Dermis microvascular lymphatic vessel endothelial cell (primary cell): ENCODE measurements around the gene TOR4A. TPM values are rescaled to one million over a fixed set of nuclear protein-coding genes. Genes with fewer than 3 reads are reported as not detected.
A peak's percentile ranks its signal among the peaks of the same experiment; 100 is the strongest.

Experiments
- DNase-seq, 2 donors: peaks; one replicate each; pipeline versions ENCODE4 v3.0.0 to v3.0.0-alpha.2; 2010; ENCODE audit warnings: low read depth in 2 of 2
- total RNA-seq: library from RNA; depleted of rRNA; stranded (reverse); fragments of >200 nt; gene quantifications from 2 replicates; pipeline ENCODE4 v1.2.1, GENCODE V29; 2014

TOR4A gene
- total RNA-seq, 1 donor from 2014 or later: 23.5 TPM

DNA sequence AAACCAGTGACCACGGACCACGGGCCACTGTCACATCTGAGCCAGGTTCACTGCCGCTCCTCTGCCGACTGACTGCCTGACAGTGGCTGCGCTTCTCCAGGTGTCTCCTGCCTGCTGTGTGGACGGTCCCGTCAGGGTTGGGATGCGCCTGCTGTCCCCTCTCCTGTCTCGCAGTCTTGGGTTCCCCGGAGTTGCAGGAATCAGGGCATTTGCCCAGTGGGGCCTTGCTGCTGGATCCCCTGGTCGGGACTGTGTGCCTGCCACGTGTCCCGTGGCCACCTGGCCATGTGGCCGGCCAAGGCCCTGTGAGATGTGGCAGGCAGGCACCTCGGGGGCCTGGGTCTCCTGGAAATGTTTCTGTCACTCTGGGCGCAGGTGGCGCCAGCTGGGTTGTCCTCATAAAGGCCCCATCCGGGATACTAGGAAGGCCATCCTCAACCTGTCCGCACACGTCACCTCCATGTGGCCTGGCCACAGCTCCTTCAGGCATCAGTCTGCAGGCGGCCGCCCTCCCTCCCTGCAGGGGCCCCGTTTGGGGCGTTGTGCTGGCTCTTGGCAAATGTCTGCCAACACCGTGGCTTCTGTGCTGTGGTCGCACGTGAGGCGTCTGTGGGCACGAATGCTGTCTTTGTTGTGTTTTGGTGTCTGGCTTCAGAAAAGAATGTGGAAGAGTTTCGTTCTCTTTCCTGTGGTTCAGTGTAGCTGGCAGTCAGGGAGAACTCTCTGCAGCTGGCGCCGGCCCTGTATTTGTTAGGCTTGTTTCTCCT lies 6.4 kb upstream of the TOR4A start:
- DNase-seq: no peak

GRCh38 chr9:137271696-137272076 lies 5.8 kb upstream of the TOR4A start:
- no peak for DNase-seq

- DNase-seq: no peak
These were observed 5.1 kb upstream of the TOR4A start for GRCh38 chr9:137272241-137273094.

DNA sequence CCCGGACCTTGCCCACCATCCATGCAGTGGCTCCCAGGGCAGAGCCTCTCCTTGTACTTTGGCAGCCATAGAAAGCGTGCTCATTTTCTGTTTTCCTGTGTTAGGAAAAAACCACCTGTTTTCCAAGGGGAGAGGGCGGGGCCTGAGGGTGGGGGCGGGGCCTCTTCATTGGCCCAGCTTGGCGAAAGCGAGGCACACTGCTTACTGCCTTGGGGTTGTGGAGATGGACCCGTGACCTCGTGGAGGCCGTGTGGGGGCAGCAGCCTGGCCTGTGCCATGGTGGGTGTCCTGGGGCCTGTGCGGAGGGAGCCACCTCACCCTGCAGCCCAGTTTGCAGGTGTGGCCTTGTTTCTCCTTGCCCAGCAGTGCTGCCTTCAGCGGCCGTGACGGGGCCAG lies 4.4 kb upstream of the TOR4A start:
- DNase-seq: no peak

DNA sequence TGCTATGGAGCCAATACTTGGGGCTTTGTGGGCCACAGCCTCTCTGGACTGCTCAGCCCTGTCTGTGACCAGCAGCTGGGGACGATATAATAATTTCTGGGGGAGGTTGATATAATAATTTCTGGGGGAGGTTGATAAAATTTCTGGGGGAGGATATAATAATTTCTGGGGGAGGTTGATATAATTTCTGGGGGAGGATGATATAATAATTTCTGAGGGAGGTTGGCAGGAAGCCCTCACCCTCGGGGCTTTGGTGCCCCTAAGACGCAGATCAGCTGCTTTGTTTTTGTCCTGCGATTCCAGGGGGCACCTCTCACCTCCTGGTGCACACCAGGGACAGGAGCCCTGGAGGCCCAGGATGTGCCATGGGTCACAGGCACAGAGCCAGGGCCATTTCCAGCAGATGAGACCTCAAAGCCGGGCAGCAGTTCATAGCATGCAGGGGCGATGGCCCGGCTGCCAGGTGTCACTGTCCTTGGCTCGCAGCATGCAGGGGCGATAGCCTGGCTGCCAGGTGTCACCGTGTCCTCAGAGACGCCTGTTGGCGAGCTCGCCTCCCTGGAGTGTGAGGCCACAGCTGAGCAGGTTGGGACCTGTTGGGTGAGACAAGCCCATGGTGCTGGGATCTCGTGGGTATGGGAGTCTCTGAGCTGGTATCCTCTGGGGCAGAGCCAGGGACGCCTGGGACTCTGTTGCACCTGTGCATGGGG lies 3.8 kb upstream of the TOR4A start:
- no peak for DNase-seq

DNA sequence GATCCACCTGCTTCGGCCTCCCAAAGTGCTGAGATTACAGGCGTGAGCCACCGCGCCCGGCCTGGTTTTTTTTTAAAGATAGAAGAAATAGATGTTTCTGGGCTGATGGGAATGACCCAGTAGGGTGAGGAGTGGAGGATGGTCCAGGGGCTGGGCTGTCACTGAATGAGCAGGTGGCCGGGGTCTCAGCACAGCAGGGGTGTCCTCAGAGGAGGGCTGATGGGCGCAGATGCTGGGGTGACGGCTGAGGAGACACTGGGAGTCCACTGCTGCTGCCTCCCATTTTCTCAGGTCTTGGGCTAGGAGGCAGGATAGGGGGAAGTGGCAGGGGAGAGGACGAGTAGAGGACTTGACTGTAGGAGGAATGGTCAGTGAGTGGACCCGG lies 2.3 kb upstream of the TOR4A start:
- no peak for DNase-seq

DNA sequence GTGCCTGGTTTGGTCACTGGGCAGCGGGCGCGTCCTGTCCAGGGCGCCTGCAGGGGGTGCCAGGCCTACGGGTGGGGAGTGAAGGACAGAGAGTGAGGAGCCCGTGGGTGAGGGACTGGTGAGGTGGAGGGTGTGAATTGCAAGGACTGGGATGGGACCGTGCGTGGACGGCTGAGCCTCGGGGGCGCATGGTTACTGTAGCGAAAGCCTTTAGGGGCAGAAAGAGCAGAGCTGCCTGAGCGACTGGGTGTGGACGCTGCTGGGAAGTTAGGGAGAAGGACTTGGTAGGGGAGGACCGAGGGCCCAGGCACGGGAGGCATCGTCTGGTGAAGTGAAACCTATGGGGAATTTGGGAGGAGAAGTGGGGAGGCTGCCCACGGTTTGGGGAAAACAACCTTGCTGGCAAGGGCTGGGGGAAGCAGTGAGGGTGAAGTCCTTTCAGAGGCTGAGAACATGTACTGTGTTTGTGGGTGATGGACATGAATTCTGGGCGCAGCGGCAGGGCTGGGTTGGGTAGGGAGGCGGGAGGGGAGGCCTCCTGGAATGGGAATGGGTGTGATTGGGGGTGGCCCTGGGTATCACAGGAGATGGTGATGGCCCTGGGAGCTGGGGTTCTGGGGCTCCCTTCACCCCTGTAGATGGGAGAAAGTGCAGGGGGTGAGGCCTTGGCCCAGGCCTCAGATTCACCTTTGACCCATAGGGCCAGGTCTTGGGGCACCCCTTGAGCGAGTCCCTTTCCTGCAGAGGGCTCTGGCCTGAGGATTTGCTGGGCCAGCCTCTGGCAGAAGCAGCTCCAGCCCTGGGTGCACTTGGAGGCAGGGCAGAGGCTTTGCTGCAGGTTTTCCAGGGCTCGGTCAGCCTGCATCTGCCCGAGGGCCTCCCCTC lies 1.7 kb upstream of the TOR4A start:
- DNase-seq: no peak

- peak in 1 of 2 donors; percentile 38 for DNase-seq
These were observed 825 bp upstream of the TOR4A start for GRCh38 chr9:137276473-137277328.

DNA sequence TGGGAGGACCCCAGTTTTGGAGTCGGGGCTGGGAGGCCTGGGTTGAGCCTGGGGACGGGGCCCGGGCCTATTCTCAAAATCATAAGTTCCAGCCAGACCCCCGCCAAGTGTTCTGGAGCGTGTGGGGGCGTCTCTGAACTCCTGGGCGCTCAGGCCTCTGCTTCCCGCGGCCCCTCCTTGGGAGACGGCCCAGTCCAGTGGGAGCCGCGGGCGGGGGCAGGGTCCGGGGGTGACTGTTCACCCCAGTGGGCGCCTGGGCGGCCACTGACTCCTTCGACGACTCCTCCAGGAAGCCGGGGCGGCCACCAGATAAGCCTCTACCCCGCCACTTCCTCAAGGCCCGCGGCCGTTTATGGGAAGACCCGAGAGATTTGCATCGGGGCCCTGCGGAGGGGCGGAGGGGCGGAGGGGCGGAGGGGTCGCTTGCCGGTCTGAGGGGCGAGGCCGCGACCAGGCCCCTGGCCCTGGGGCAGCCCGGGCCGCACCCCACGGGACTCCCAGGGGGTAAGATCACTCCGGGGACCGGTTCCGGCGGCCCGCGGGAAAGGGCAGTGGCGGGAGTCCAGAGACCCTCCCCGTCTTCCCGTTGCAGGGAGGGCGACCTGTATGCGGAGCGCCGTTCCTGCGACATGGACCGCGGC lies 655 bp downstream of the TOR4A start:
- peak in 1 of 2 donors; percentile 40 for DNase-seq

GRCh38 chr9:137278721-137279711 lies 1.5 kb downstream of the TOR4A start:
- DNase-seq: no peak

GRCh38 chr9:137279741-137280473 lies 2.4 kb downstream of the TOR4A start:
- DNase-seq: no peak

GRCh38 chr9:137280474-137281344 lies 3.2 kb downstream of the TOR4A start:
- DNase-seq: peak in 1 of 2 donors; percentile 54

GRCh38 chr9:137281345-137282116 lies 4.0 kb downstream of the TOR4A start:
- no peak for DNase-seq

DNA sequence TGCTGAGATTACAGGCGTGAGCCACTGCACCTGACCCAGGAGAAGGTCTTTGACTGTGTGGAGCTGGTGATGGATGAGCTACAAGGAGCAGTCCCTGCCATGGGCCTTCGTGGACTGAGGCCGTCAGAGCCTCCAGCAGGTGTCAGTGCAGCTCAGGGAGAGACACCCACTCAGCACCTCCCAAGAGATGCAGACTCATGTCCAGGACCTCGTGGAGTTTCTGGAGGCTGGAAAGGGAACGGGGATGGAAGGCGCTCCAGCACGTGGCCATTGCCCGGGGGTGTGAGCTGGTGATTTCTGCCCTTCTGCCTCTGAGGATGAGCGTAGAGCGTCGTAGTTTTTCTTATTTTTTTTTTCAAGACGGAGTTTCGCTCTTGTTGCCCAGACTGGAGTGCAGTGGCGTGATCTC lies 9.5 kb downstream of the TOR4A start:
- peak in 1 of 2 donors; percentile 88 for DNase-seq

GRCh38 chr9:137293094-137293481 lies 15.6 kb downstream of the TOR4A start:
- no peak for DNase-seq

GRCh38 chr9:137293482-137294090 lies 16.1 kb downstream of the TOR4A start:
- DNase-seq: no peak
